ENCODE data around the gene AFF2. TPM values are rescaled to one million over a fixed set of nuclear protein-coding genes. Genes with fewer than 3 reads are reported as not detected.

Gene AFF2
- total and polyA plus RNA-seq, 2 donors = 0.24 to 7.0 TPM

DNA sequence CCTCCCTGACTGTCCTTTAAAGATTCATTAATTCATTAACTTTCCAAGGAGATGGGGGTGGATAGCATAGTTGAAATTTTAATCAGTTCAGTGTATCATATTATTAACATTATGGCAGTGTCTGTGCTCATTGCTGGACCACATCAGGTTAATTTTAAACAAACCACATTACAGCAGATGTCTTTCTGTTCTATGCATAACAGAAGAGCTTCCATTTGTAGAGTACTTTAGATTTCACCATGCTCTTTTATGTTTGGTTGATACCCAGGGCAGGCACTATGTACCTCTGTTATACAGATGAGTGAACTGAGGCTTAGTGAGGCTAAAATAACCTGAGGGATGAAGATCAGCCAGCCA is 41.1 kb downstream of the AFF2 start:
- Histone ChIP-seq H3K4me1 (ENCODE audit: insufficient read depth) (no peaks in the 10 kb centered on the region), H3K27ac (ENCODE audit: low read depth) (no peak overlapping the region), H3K36me3 (ENCODE audit: insufficient read depth) (no peaks in the 10 kb centered on the region), H3K4me3 (ENCODE audit: low read depth, low read length) (no peak overlapping the region)
- no peak for DNase-seq (ENCODE audit: extremely low spot score)

DNA sequence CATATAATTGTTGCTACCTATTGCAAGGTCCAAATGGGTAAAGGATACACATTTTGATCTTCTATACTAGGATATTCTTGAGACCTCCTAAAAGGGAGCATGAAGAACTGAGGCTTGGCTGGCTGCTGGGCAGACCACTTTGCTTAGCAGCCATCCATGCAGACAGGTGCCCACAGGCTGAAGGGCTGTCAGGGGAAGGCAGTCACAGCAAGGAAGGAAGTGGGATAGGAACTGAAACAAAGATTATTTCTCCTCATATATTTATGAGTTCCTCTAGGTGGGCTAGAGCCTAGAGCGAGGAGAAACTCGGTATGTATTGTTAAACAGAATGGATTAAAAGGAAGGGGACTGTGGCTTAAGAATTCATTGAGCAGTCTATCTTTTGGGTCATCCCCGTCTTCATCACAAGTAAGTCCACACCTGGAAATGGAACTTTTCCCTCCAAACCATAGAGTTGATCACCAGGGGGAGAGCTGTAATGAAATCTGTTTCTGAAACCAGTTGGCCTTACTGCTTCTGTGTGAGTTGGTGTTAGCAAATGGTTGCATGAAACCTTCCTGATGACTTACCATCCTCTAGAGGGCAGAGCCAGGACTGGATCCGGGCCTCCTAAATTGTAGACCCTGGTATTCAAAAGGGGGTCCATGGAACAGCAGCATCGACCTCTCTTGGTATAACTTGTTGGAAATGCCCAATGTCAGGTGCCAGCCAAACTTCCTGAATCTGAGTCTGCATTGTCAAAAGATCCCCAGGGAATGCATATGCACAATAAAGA is 42.3 kb downstream of the AFF2 start:
- 87% methylated on average over 5 of the region's 5 CpGs for WGBS

DNA sequence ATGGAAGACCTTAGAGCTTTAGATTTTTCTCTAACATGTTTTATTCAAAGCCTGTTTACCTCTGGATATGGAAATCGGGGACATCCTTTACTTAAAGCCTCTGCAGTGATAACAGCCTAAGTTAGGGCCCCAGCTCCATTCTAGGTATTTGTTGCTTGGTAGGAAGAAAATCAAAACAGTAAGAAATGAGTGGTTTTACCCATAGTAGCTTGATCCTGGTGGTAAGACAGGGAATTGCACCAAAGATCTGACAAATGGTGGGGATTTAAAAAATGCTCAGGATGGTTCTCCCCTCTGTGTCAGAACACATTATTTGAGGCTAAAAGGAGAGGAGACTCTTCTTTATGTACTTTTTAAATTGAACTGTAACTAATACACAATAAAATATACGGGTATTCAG is 52.4 kb downstream of the AFF2 start:
- Histone ChIP-seq H3K4me1 (ENCODE audit: insufficient read depth) (no peaks in the 10 kb centered on the region), H3K27ac (ENCODE audit: low read depth) (no peak overlapping the region), H3K36me3 (ENCODE audit: insufficient read depth) (no peaks in the 10 kb centered on the region), H3K4me3 (ENCODE audit: low read depth, low read length) (no peak overlapping the region)
- DNase-seq (ENCODE audit: extremely low spot score) = no peak
- WGBS = 93% methylated on average over 2 of the region's 2 CpGs

More for the DNA sequence above, 42.3 kb downstream of the AFF2 start:
- Histone ChIP-seq H3K27ac (ENCODE audit: low read depth) (no peak overlapping the region), H3K4me1 (ENCODE audit: insufficient read depth) (no peaks in the 10 kb centered on the region), H3K4me3 (ENCODE audit: low read depth, low read length) (no peak overlapping the region), H3K36me3 (ENCODE audit: insufficient read depth) (no peaks in the 10 kb centered on the region)
- no peak for DNase-seq (ENCODE audit: extremely low spot score)

DNA sequence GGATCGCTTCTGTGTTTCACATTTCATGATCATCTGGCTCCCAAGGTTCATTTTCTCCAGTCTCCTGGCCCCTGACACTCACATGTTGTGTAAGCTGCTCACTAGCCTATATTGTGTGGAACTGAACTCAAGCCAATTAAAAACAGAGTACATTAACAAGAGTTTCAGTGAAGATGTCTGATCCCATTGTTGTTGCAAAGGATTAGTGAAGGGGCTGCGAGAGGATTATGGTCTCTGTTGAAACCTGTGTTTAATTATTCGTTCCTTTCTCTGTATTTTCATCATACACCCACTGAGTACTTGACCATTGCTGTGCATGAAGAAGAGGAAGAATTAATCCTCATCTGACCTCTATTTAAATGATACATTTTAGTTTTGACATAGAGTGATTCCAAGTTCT is 54.7 kb downstream of the AFF2 start:
- Histone ChIP-seq H3K4me1 (ENCODE audit: insufficient read depth) (no peaks in the 10 kb centered on the region), H3K36me3 (ENCODE audit: insufficient read depth) (no peaks in the 10 kb centered on the region), H3K27ac (ENCODE audit: low read depth) (no peak overlapping the region), H3K4me3 (ENCODE audit: low read depth, low read length) (no peak overlapping the region)
- no peak for DNase-seq (ENCODE audit: extremely low spot score)
- WGBS = 72% methylated on average over 3 of the region's 3 CpGs

DNA sequence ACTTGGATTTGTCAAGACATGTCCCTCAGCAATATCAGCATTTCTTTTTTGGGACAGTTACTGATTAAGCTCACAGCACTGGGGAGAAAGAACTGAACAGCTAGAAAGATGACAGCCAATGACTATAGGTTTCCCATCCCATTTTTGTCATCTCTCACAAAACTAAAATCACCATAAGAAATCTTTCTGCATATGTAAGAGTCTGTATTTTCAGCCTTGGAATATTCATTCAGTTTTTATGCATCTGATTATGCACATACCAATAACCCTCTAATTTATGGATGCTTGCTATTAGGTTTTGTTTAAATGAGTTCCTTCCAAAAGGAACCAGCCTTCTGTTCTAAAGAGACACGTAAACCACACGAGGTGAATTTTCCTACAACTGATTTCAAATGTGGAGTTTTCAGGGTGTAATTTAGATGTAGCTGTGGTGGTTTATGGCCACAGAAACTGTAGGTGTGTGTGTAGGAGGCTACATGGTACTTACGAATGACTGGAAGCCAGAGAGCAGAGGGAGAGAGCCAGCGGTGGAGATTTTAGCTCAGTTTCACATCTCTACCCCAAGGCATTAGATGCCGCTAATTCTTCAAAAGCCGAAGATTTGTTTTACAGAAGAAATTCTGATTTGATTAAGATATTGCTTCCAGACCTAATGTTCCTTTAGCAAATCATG is 55.3 kb downstream of the AFF2 start:
- no peak for DNase-seq (ENCODE audit: extremely low spot score)
- H3K4me1 ChIP-seq (ENCODE audit: insufficient read depth) = no peaks in the 10 kb centered on the region
- no peak overlapping the region for H3K4me3 ChIP-seq (ENCODE audit: low read depth, low read length)
- no peak overlapping the region for H3K27ac ChIP-seq (ENCODE audit: low read depth)
- 75% methylated on average over 6 of the region's 6 CpGs for WGBS
- no peaks in the 10 kb centered on the region for H3K36me3 ChIP-seq (ENCODE audit: insufficient read depth)

DNA sequence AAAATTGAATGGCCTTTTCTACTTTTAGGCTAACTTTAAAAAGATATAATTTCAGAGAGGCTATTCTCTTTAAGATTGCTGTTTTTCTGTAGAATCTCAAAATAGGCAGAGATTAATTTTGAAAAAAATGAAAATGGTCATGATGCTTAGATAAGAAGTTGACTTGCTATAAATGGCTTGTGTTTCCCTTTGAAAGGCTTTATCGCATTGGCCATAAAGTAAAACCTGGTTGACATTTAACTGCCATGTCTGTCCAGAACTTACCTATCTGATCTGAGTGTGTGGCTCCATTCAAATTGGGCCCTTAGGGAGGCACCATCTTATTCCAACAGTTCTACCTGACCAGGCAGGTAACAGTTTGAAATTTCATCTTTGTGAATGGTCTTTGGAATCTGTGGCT is 56.1 kb downstream of the AFF2 start:
- H3K4me3 ChIP-seq (ENCODE audit: low read depth, low read length) = no peak overlapping the region
- 98% methylated on average over 1 of the region's 1 CpG for WGBS
- no peak overlapping the region for H3K27ac ChIP-seq (ENCODE audit: low read depth)
- H3K36me3 ChIP-seq (ENCODE audit: insufficient read depth) = no peaks in the 10 kb centered on the region
- H3K4me1 ChIP-seq (ENCODE audit: insufficient read depth) = no peaks in the 10 kb centered on the region
- DNase-seq (ENCODE audit: extremely low spot score) = no peak

DNA sequence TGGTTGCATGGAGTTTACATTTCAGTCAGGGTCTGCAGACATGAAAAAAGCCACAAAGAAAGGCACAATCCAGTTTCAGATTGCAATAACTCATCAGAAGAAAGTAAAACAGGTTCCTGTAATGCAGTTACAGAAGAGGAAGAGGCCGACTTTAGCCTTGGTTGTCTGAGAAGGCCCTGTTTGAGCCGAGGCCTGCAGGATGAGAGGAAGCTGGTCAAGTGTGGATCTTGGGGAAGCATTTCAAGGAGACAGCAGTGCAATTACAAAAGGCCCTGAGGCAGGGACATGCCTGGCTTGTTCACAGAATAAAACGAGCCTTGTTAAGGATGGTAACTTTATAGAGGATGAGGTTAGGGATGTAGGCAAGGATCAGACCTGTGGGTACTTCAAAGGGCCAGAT is 62.4 kb downstream of the AFF2 start:
- H3K27ac ChIP-seq (ENCODE audit: low read depth) = no peak overlapping the region
- no peak overlapping the region for H3K4me3 ChIP-seq (ENCODE audit: low read depth, low read length)
- DNase-seq (ENCODE audit: extremely low spot score) = no peak
- WGBS = 49% methylated on average over 3 of the region's 3 CpGs
- no peaks in the 10 kb centered on the region for H3K4me1 ChIP-seq (ENCODE audit: insufficient read depth)
- H3K36me3 ChIP-seq (ENCODE audit: insufficient read depth) = no peaks in the 10 kb centered on the region

DNA sequence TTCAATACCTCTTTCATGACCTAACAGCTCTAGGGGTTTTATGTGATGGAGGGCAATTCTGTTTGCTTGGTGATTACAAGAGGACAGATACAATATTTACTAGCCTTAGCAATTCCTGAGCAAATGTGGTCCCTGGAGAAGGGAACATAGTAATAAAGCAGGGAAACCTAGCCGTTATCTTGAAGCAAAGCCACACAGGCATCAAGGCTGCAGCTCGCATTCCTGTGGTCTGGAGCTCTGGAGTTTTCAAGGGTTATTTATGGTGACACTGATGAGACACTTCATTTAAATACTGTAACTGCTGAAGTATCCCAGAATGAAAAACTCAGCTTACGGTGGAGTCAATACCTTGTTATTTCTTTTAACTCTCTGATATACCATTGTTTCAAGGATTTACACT is 66.8 kb downstream of the AFF2 start:
- DNase-seq (ENCODE audit: extremely low spot score) = no peak
- H3K27ac ChIP-seq (ENCODE audit: low read depth) = no peak overlapping the region
- no peaks in the 10 kb centered on the region for H3K4me1 ChIP-seq (ENCODE audit: insufficient read depth)
- no peak overlapping the region for H3K4me3 ChIP-seq (ENCODE audit: low read depth, low read length)
- WGBS = 38% methylated on average over 3 of the region's 3 CpGs
- H3K36me3 ChIP-seq (ENCODE audit: insufficient read depth) = no peaks in the 10 kb centered on the region

DNA sequence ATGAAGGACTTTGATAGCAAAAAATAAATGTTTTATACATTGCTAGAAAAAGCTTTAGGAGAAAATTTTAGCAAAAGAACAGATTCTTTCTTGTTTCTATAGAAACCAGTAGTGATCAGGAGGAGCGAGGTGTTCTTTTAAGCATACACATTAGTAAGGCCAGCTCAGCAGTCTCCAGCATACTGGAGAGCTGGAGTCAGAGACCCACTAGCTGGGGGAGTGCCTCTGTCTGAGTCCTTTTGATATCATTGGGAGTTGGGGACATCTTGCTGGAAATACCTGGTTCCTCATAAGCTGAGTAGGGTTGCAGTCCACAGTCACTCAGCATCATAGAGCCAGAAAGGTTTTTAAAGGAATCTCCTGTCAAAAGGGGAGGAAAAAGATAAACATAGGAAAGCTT is 67.4 kb downstream of the AFF2 start:
- no peak for DNase-seq (ENCODE audit: extremely low spot score)
- Histone ChIP-seq H3K27ac (ENCODE audit: low read depth) (no peak overlapping the region), H3K4me1 (ENCODE audit: insufficient read depth) (no peaks in the 10 kb centered on the region), H3K36me3 (ENCODE audit: insufficient read depth) (no peaks in the 10 kb centered on the region), H3K4me3 (ENCODE audit: low read depth, low read length) (no peak overlapping the region)
- WGBS = 73% methylated on average over 1 of the region's 1 CpG

DNA sequence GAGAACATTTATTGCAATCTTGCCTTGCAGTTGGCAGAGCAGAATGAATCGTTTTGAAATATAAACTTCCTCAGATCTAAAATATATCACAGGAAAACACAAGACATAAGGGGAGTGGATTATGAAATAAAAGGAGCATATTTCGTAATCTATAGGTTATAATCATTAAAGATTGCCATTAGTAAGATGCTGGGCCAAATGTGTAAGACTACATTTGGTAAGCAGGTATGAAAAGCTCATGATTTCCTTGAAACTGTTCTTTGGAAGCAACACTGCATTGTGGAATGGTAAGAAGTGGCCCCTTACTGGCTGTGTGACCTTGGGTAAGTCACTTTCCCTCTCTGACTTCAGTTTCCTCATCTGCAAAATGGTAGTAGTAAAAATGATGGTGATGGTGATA is 68.3 kb downstream of the AFF2 start:
- no peak for DNase-seq (ENCODE audit: extremely low spot score)
- Histone ChIP-seq H3K4me1 (ENCODE audit: insufficient read depth) (no peaks in the 10 kb centered on the region), H3K4me3 (ENCODE audit: low read depth, low read length) (no peak overlapping the region), H3K36me3 (ENCODE audit: insufficient read depth) (no peaks in the 10 kb centered on the region), H3K27ac (ENCODE audit: low read depth) (no peak overlapping the region)
- WGBS = 66% methylated on average over 2 of the region's 2 CpGs

DNA sequence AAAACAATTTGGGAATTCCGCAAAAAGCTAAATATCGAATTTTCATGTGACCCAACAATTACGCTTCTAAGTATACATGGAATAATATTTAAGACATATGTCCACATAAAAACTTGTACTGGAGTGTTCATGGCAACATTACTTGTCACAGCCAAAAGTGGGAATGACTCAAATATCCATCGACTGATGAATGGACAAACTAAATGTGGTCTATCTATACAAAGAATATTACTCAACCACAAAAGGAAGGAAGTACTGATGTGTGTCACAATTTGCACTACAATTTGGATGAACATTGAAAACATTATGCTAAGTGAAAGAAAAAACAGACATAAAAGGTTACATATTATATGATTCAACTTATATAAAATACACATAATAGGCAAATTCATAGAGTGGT is 71.9 kb downstream of the AFF2 start:
- Histone ChIP-seq H3K27ac (ENCODE audit: low read depth) (no peak overlapping the region), H3K36me3 (ENCODE audit: insufficient read depth) (no peaks in the 10 kb centered on the region), H3K4me1 (ENCODE audit: insufficient read depth) (no peaks in the 10 kb centered on the region), H3K4me3 (ENCODE audit: low read depth, low read length) (no peak overlapping the region)
- no peak for DNase-seq (ENCODE audit: extremely low spot score)
- WGBS = 91% methylated on average over 4 of the region's 4 CpGs

DNA sequence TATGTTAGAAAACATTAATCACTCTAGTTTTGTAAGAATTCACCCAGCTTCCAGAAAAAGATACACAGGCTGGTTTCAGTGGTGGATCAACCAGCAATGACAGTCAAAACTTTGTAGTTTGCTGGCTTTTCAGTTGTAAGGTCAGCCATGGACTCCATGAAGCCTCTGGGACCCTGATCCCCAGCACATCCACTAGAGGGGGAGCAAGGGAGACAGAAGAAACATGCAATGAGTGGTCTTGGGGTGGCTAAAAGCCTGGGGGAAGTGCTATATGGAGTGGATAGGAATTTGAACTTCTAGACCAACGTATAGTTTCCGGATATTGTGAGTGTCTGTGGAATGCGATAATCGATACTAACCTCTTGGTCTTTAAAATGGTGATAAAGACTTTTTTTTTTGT is 72.7 kb downstream of the AFF2 start:
- no peak for DNase-seq (ENCODE audit: extremely low spot score)
- WGBS = 82% methylated on average over 4 of the region's 4 CpGs
- no peaks in the 10 kb centered on the region for H3K4me1 ChIP-seq (ENCODE audit: insufficient read depth)

DNA sequence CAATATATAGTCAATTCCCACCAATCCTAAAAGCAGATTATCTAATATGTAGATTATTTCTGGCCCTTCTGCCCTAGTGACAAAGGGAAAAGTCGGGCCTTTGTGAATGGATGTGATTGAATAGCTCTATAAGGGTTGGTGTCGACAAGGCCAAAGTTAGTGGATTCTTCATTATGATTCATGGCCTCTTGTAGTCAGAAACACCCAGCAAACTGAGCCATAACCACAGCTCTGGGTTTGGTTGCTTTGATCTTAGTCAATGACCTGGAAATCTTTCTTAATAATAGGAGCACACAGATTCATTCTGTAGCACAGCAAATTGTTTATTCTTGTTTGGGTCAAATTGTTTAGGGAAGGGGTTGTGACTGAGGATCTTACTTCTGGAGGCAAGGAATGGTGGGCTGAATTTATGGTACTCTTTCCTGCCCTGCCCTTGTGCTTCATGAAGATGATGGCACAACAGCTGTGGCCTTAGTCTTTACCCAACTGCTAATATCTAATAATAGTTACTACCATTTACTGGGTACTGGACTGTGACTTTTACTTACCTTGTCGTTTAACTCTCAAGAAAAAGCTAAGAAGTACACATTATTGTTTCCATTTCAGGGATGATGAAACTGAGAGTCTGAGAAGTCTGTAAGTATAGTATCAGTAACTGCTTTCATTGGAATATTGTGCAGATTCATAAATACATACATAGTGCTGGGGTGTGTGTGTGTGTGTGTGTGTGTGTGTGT is 74.0 kb downstream of the AFF2 start:
- no peaks in the 10 kb centered on the region for H3K4me1 ChIP-seq (ENCODE audit: insufficient read depth)
- DNase-seq (ENCODE audit: extremely low spot score) = no peak
- no peak overlapping the region for H3K27ac ChIP-seq (ENCODE audit: low read depth)
- H3K4me3 ChIP-seq (ENCODE audit: low read depth, low read length) = no peak overlapping the region
- 80% methylated on average over 3 of the region's 3 CpGs for whole genome bisulfite sequencing
- H3K36me3 ChIP-seq (ENCODE audit: insufficient read depth) = no peaks in the 10 kb centered on the region

More for the DNA sequence above, 72.7 kb downstream of the AFF2 start:
- no peak overlapping the region for H3K27ac ChIP-seq (ENCODE audit: low read depth)
- no peak overlapping the region for H3K4me3 ChIP-seq (ENCODE audit: low read depth, low read length)
- no peaks in the 10 kb centered on the region for H3K36me3 ChIP-seq (ENCODE audit: insufficient read depth)

DNA sequence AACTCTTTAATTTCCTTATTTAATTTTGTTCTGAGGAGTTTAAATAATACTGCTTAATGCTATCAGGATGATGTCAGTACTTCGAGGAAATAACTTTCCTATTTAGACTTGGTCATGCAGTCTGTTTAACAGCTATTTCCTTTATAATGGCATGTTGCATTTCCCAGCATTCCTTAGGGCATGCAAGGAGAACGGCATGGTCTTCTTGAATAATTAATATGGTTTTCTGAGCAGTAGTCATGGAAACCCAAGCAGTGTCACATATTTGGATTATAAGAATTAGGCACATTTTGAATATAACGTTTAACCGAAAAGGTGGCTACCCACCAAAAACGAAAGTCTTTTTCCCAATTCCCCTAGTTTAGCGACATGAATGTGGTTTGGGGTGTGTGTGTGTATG is 76.0 kb downstream of the AFF2 start:
- 85% methylated on average over 6 of the region's 6 CpGs for WGBS
- no peaks in the 10 kb centered on the region for H3K36me3 ChIP-seq (ENCODE audit: insufficient read depth)
- DNase-seq (ENCODE audit: extremely low spot score) = no peak
- H3K27ac ChIP-seq (ENCODE audit: low read depth) = no peak overlapping the region
- H3K4me3 ChIP-seq (ENCODE audit: low read depth, low read length) = no peak overlapping the region
- no peaks in the 10 kb centered on the region for H3K4me1 ChIP-seq (ENCODE audit: insufficient read depth)
